ENCODE results near the gene LFNG. TPM values are rescaled to one million over a fixed set of nuclear protein-coding genes. Genes with fewer than 3 reads are reported as not detected.

LFNG gene
- total RNA-seq, 2 experiments from 2014 or later, result 96.7 to 99.8 TPM

DNA sequence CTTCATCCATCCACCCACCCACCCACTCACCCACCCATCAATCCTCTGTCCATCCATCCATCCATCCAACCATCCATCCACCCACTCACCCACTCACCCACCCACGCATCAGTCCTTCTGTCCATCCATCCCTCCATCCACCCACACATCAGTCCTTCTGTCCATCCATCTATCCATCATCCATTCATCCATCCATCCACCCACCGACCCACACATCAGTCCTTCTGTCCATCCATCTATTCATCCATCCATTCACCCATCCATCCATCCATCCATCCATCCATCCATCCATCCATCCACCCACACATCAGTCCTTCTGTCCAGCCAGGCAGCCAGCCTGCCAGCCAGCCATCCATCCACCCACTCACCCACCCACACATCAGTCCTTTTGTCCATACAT, 27.5 kb upstream of the LFNG start:
- no peaks in the 10 kb centered on the region for H3K36me3 Mint-ChIP-seq (ENCODE audit: low read depth)
- intact Hi-C loops (cut with DNase I, micrococcal nuclease), result no loop called here
- H3K27ac ChIP-seq (ENCODE audit: low read depth in 1 of 2, low read length in 2 of 2), result no peak overlapping the region
- no peak overlapping the region for H3K4me3 ChIP-seq (ENCODE audit: low read length)
- TF ChIP-seq, protein P1, sequence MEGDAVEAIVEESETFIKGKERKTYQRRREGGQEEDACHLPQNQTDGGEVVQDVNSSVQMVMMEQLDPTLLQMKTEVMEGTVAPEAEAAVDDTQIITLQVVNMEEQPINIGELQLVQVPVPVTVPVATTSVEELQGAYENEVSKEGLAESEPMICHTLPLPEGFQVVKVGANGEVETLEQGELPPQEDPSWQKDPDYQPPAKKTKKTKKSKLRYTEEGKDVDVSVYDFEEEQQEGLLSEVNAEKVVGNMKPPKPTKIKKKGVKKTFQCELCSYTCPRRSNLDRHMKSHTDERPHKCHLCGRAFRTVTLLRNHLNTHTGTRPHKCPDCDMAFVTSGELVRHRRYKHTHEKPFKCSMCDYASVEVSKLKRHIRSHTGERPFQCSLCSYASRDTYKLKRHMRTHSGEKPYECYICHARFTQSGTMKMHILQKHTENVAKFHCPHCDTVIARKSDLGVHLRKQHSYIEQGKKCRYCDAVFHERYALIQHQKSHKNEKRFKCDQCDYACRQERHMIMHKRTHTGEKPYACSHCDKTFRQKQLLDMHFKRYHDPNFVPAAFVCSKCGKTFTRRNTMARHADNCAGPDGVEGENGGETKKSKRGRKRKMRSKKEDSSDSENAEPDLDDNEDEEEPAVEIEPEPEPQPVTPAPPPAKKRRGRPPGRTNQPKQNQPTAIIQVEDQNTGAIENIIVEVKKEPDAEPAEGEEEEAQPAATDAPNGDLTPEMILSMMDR (IDR thresholded peaks at IDR 0.05), result no peak
- ATAC-seq (ENCODE audit: poor library complexity) (no peak), DNase-seq (no peak)
- H3K27ac Mint-ChIP-seq, result no peak overlapping the region
- H3K36me3 ChIP-seq (ENCODE audit: insufficient read depth, low read length), result no peaks in the 10 kb centered on the region
- H3K4me1 Mint-ChIP-seq (ENCODE audit: low read depth), result no peaks in the 10 kb centered on the region
- H3K4me1 ChIP-seq (ENCODE audit: insufficient read depth, low read length), result no peaks in the 10 kb centered on the region
- peaks cover 5% of the 10 kb centered on the region for H3K27me3 Mint-ChIP-seq
- peaks cover 0 to 6% of the 10 kb centered on the region in 2 experiments for H3K9me3 ChIP-seq (ENCODE audit: control insufficient read depth in 1 of 2, insufficient read depth in 1 of 2, low read length in 2 of 2)
- H3K27me3 ChIP-seq (ENCODE audit: control insufficient read depth in 1 of 2, insufficient read depth in 2 of 2, low read length in 2 of 2), result peaks cover 0 to 1% of the 10 kb centered on the region in 2 experiments
- no peak overlapping the region for H3K4me3 Mint-ChIP-seq
- POLR2A ChIA-PET, result no interaction called here
- no peaks in the 10 kb centered on the region for H3K9me3 Mint-ChIP-seq
- CTCF ChIA-PET, result no interaction called here

DNA sequence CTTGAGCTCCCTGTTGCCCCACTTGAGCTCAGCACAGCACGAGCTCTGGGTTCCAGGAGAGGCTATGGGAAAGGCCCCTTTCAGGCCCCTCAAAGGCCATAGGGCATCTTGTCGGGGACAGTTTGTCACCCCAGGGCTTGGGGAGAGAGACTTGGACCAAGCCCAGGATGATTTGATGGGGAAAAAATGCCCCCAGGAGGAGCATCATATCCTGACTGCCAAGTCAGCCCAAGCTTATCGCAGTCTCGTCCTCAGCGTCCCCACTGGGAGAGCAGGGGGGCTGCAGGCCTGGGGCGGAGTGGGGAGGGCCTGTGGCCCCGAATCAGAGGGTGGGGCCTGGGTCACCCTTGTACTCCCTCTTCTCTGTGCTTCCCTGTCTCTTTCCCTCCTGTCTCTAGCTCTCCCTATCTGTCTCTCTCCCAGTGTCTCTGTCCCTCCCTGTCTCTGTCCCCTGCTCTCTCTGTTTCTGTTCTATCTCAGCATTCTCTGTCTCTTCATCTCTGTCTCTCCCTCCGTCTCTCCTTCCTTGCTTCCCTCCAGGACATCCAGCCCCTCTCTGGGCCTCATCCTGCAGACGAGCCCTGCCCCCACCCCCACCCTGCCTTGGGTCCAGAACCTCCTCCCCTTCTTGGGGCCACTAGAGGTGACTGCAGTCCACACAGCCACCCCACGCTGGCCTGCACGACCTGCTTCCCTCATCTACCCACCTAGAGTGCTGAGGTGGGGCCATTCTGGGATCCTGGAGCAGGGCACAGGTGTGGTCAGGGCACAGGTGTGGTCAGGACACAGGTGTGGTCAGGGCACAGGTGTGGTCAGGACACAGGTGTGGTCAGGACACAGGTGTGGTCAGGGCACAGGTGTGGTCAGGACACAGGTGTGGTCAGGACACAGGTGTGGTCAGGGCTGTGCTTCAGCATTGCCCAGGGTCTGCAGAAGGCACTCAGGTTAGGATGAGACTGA, 26.1 kb upstream of the LFNG start:
- no peaks in the 10 kb centered on the region for H3K9me3 Mint-ChIP-seq
- Histone ChIP-seq H3K4me3 (ENCODE audit: low read length) (no peak overlapping the region), H3K27me3 (ENCODE audit: control insufficient read depth in 1 of 2, insufficient read depth in 2 of 2, low read length in 2 of 2) (peaks cover 5 to 12% of the 10 kb centered on the region in 2 experiments), H3K9me3 (ENCODE audit: control insufficient read depth in 1 of 2, insufficient read depth in 1 of 2, low read length in 2 of 2) (peaks cover 0 to 16% of the 10 kb centered on the region in 2 experiments), H3K27ac (ENCODE audit: low read depth in 1 of 2, low read length in 2 of 2) (no peak overlapping the region), H3K4me1 (ENCODE audit: insufficient read depth, low read length) (peaks cover 12% of the 10 kb centered on the region), H3K36me3 (ENCODE audit: insufficient read depth, low read length) (no peaks in the 10 kb centered on the region)
- no peaks in the 10 kb centered on the region for H3K36me3 Mint-ChIP-seq (ENCODE audit: low read depth)
- no peaks in the 10 kb centered on the region for H3K4me1 Mint-ChIP-seq (ENCODE audit: low read depth)
- ChIA-PET POLR2A (interaction anchor here (1.0 kb wide), 1 partner anchor 10 kb away, joined by 3 read pairs; no protein-coding TSS in a partner anchor), CTCF (no interaction called here)
- TF ChIP-seq, protein P1 (IDR thresholded peaks at IDR 0.05), result no peak
- no peak overlapping the region for H3K4me3 Mint-ChIP-seq
- no peak for ATAC-seq (ENCODE audit: poor library complexity)
- peaks cover 5% of the 10 kb centered on the region for H3K27me3 Mint-ChIP-seq
- H3K27ac Mint-ChIP-seq, result no peak overlapping the region
- intact Hi-C loops (cut with DNase I, micrococcal nuclease), result no loop called here
- DNase-seq, result no peak

DNA sequence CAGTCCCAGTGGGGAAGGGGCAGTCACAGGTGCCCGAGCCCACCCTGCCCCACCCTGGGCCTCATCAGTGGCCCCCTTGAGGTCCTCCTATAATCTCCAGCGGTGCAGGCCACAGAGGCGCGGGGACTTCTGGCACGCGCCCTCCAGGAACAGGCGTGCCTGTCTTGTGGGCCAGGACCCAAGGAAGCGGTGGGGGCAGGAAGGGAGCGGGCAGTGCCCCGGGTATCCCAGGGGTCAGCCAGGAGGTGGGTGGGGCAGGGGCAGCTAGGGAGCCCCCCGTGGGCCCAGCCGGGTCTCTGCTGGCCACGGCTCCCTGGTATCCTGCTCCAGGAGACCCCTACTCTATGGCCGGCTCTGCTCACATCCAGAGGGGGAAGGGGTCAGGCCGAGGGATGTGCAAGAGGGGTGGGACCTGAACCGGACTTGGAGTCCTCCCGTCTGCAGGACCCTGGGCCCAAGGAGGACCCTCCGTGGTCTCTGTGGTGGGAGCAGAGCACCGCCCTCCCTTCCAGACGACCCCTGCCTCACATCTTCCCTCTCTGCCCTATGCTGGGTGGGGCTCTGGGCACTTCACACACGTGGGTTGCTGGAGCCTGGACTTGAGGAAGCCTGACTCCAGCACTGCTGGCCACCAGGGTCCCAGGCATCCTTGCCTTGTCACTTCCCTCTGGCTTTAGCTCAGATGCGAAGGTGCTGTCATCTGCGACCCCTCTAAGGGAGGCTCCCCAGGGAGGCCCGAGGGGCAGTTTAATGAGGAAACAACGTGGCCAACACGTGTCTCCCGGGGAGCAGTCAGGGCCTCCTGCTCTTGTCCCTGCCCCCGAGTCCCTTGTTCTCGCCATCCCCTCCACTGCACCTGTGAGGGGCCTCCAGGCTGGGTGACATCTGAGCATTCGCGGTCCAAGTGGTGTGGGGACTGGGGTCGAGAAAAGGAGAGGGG, 25.1 kb upstream of the LFNG start:
- H3K4me3 Mint-ChIP-seq, result no peak overlapping the region
- Histone ChIP-seq H3K27me3 (ENCODE audit: control insufficient read depth in 1 of 2, insufficient read depth in 2 of 2, low read length in 2 of 2) (peaks cover 5 to 14% of the 10 kb centered on the region in 2 experiments), H3K4me1 (ENCODE audit: insufficient read depth, low read length) (peaks cover 12% of the 10 kb centered on the region), H3K36me3 (ENCODE audit: insufficient read depth, low read length) (no peaks in the 10 kb centered on the region), H3K27ac (ENCODE audit: low read depth in 1 of 2, low read length in 2 of 2) (no peak overlapping the region), H3K4me3 (ENCODE audit: low read length) (no peak overlapping the region), H3K9me3 (ENCODE audit: control insufficient read depth in 1 of 2, insufficient read depth in 1 of 2, low read length in 2 of 2) (peaks cover 0 to 16% of the 10 kb centered on the region in 2 experiments)
- no peak overlapping the region for H3K27ac Mint-ChIP-seq
- TF ChIP-seq, protein P1 (IDR thresholded peaks at IDR 0.05), result no peak
- ATAC-seq (ENCODE audit: poor library complexity), result no peak
- H3K36me3 Mint-ChIP-seq (ENCODE audit: low read depth), result no peaks in the 10 kb centered on the region
- DNase-seq, result no peak
- CTCF ChIA-PET, result interaction anchor here (0.7 kb wide), 1 partner anchor 26 kb away, joined by 3 read pairs; no protein-coding TSS in a partner anchor
- intact Hi-C loops (cut with DNase I, micrococcal nuclease), result no loop called here
- no peaks in the 10 kb centered on the region for H3K9me3 Mint-ChIP-seq
- peaks cover 5% of the 10 kb centered on the region for H3K27me3 Mint-ChIP-seq
- H3K4me1 Mint-ChIP-seq (ENCODE audit: low read depth), result no peaks in the 10 kb centered on the region
- POLR2A ChIA-PET, result no interaction called here
